GM23248 (cell line): ENCODE measurements around the gene ALOXE3. TPM values are rescaled to one million over a fixed set of nuclear protein-coding genes. Genes with fewer than 3 reads are reported as not detected.
A peak's percentile ranks its signal among the peaks of the same experiment; 100 is the strongest.

Experiments
- DNase-seq: peaks from one replicate; pipeline ENCODE4 v3.0.0-alpha.2; 2015
- H2AFZ ChIP-seq: fragments of 200-600 bp; sonication (generic); 2 replicates; pipeline ENCODE4 v1.6.1; 2016; ENCODE audit warnings: antibody characterized with exemption
- H3F3A ChIP-seq: fragments of 200-600 bp; sonication (generic); 2 replicates; pipeline ENCODE4 v1.6.1; 2016; ENCODE audit warnings: mild to moderate bottlenecking, antibody characterized with exemption, mixed run types; ENCODE audit not compliant: insufficient read depth
- H3K27ac ChIP-seq: fragments of 200-600 bp; sonication (generic); 2 replicates; pipeline ENCODE4 v1.5.1; 2016; ENCODE audit warnings: mild to moderate bottlenecking
- H3K27me3 ChIP-seq: fragments of 200-600 bp; sonication (generic); replicated peaks from 2 replicates; pipeline ENCODE4 v1.6.1; 2016; ENCODE audit warnings: mild to moderate bottlenecking; ENCODE audit not compliant: insufficient read depth
- H3K36me3 ChIP-seq: fragments of 200-600 bp; sonication (generic); 2 replicates; pipeline ENCODE4 v1.6.1; 2016; ENCODE audit warnings: low read depth, mild to moderate bottlenecking
- H3K4me1 ChIP-seq: fragments of 200-600 bp; sonication (generic); 2 replicates; pipeline ENCODE4 v1.6.1; 2016; ENCODE audit warnings: mild to moderate bottlenecking; ENCODE audit not compliant: insufficient read depth
- H3K4me2 ChIP-seq: fragments of 200-600 bp; sonication (generic); one replicate; pipeline ENCODE4 v1.6.1; 2016; ENCODE audit warnings: mild to moderate bottlenecking; ENCODE audit not compliant: unreplicated experiment
- H3K4me3 ChIP-seq: fragments of 200-600 bp; sonication (generic); 2 replicates; pipeline ENCODE4 v1.5.1; 2016; ENCODE audit warnings: mild to moderate bottlenecking
- H3K79me2 ChIP-seq: fragments of 200-600 bp; sonication (generic); 2 replicates; pipeline ENCODE4 v1.6.1; 2016; ENCODE audit warnings: mild to moderate bottlenecking; ENCODE audit not compliant: insufficient read depth
- H3K9ac ChIP-seq: fragments of 200-600 bp; sonication (generic); 2 replicates; pipeline ENCODE4 v1.6.1; 2016; ENCODE audit warnings: mild to moderate bottlenecking
- H3K9me2 ChIP-seq: fragments of 200-600 bp; sonication (generic); 2 replicates; pipeline ENCODE4 v1.6.1; 2016; ENCODE audit warnings: mixed run types, mild to moderate bottlenecking, moderate library complexity; ENCODE audit not compliant: insufficient read depth
- H3K9me3 ChIP-seq: fragments of 200-600 bp; sonication (generic); one replicate; pipeline ENCODE4 v1.6.1; 2017; ENCODE audit warnings: low read depth
- H4K20me1 ChIP-seq: fragments of 200-600 bp; sonication (generic); 2 replicates; pipeline ENCODE4 v1.6.0; 2016; ENCODE audit not compliant: insufficient read depth
- EZH2 ChIP-seq: fragments of 200-600 bp; sonication (generic); IDR thresholded peaks from 2 replicates; pipeline ENCODE4 v1.6.1; 2018; ENCODE audit warnings: antibody characterized with exemption, mild to moderate bottlenecking; ENCODE audit not compliant: insufficient read depth, poor library complexity, severe bottlenecking
- EZH2phosphoT487 ChIP-seq: fragments of 200-600 bp; sonication (generic); IDR thresholded peaks from 2 replicates; pipeline ENCODE4 v1.6.1; 2018; ENCODE audit warnings: antibody characterized with exemption, moderate library complexity, mild to moderate bottlenecking, low read depth; ENCODE audit not compliant: insufficient read depth
- WGBS, 2 experiments: methylation state at CpG; one replicate each; pipeline ENCODE4 v1.1.6; 2015 to 2017; ENCODE audit warnings: low lambda C conversion rate in 2 of 2, low coverage in 1 of 2; ENCODE audit errors: missing lambda C conversion rate in 2 of 2; 5-methylcytosine and 5-hydroxymethylcytosine counted together
- in situ Hi-C: fragments of 300-500 bp; cut with MboI; formaldehyde crosslinking; loops from 2 replicates; pipeline ENCODE4 v1.15.0; 2020
- polyA plus RNA-seq: library from polyadenylated mRNA; unstranded; fragments of >200 nt; fragmentation: Nextera tagmentation; extraction: Ambion mirVana; gene quantifications from 2 replicates; pipeline ENCODE4 v1.2.1, GENCODE V29; 2016
- total RNA-seq: library from RNA; depleted of rRNA; stranded (reverse); fragments of >200 nt; shearing (Covaris generic); gene quantifications from 2 replicates; pipeline ENCODE4 v1.2.3, GENCODE V29; 2014

ALOXE3 gene
- total and polyA plus RNA-seq, 2 experiments from 2014 or later: under 0.01 to 0.11 TPM

- Histone ChIP-seq H3K27me3 (peaks cover 30% of the 10 kb centered on the region), H3K4me1 (no peaks in the 10 kb centered on the region), H2AFZ (no peak overlapping the region), H3F3A (no peaks in the 10 kb centered on the region), H3K4me2 (no peak overlapping the region), H3K27ac (no peak overlapping the region), H3K79me2 (no peaks in the 10 kb centered on the region), H4K20me1 (no peaks in the 10 kb centered on the region), H3K9me2 (no peaks in the 10 kb centered on the region), H3K36me3 (no peaks in the 10 kb centered on the region), H3K9ac (no peak overlapping the region), H3K9me3 (no peaks in the 10 kb centered on the region), H3K4me3 (no peak overlapping the region)
- in situ Hi-C loops: no loop called here
- TF ChIP-seq EZH2phosphoT487: no peak
- TF ChIP-seq EZH2: no peak
- DNase-seq: peak; percentile 66
- WGBS, 2 experiments: 64 to 65% methylated on average over 14 of the region's 14 CpGs
These were observed 61.9 kb downstream of the ALOXE3 start for GRCh38 chr17:8056232-8056975.

- H3K9me2 ChIP-seq: no peaks in the 10 kb centered on the region
- H3K9ac ChIP-seq: no peak overlapping the region
- H4K20me1 ChIP-seq: no peaks in the 10 kb centered on the region
- H3K9me3 ChIP-seq: no peaks in the 10 kb centered on the region
- H3K36me3 ChIP-seq: no peaks in the 10 kb centered on the region
- WGBS, 2 experiments: 66 to 71% methylated on average over 3 of the region's 3 CpGs
- TF ChIP-seq EZH2phosphoT487: no peak
- TF ChIP-seq EZH2: no peak
- H3K27ac ChIP-seq: no peak overlapping the region
- H3K4me1 ChIP-seq: no peaks in the 10 kb centered on the region
- no peak overlapping the region for H3K4me2 ChIP-seq
- H3K27me3 ChIP-seq: peaks cover 25% of the 10 kb centered on the region
- in situ Hi-C loops: no loop called here
- no peaks in the 10 kb centered on the region for H3F3A ChIP-seq
- no peak overlapping the region for H2AFZ ChIP-seq
- no peak overlapping the region for H3K4me3 ChIP-seq
- DNase-seq: no peak
- no peaks in the 10 kb centered on the region for H3K79me2 ChIP-seq
These were observed 62.5 kb downstream of the ALOXE3 start for GRCh38 chr17:8055851-8056231.

GRCh38 chr17:8053600-8053999, 64.7 kb downstream of the ALOXE3 start:
- no peaks in the 10 kb centered on the region for H3K36me3 ChIP-seq
- H3K4me1 ChIP-seq: no peaks in the 10 kb centered on the region
- in situ Hi-C loops: no loop called here
- H3F3A ChIP-seq: no peaks in the 10 kb centered on the region
- H4K20me1 ChIP-seq: no peaks in the 10 kb centered on the region
- no peak overlapping the region for H3K27ac ChIP-seq
- H3K27me3 ChIP-seq: peaks cover 6% of the 10 kb centered on the region; the same call in 1 of the 2 replicates
- H3K4me2 ChIP-seq: no peak overlapping the region
- DNase-seq: no peak
- WGBS, 2 experiments: 87 to 88% methylated on average over 7 of the region's 7 CpGs
- TF ChIP-seq EZH2 (no peak), EZH2phosphoT487 (no peak)
- H2AFZ ChIP-seq: no peak overlapping the region
- no peak overlapping the region for H3K9ac ChIP-seq
- no peaks in the 10 kb centered on the region for H3K79me2 ChIP-seq
- no peak overlapping the region for H3K4me3 ChIP-seq
- H3K9me2 ChIP-seq: no peaks in the 10 kb centered on the region
- no peaks in the 10 kb centered on the region for H3K9me3 ChIP-seq

- Histone ChIP-seq H3K4me3 (no peak overlapping the region), H3K27me3 (no peaks in the 10 kb centered on the region; the same call in 1 of the 2 replicates), H3K9me3 (no peaks in the 10 kb centered on the region), H3F3A (no peaks in the 10 kb centered on the region), H3K4me2 (no peak overlapping the region), H3K79me2 (no peaks in the 10 kb centered on the region), H3K9me2 (no peaks in the 10 kb centered on the region), H3K9ac (no peak overlapping the region), H3K4me1 (no peaks in the 10 kb centered on the region), H2AFZ (no peak overlapping the region), H3K36me3 (no peaks in the 10 kb centered on the region), H3K27ac (no peak overlapping the region), H4K20me1 (no peaks in the 10 kb centered on the region)
- DNase-seq: no peak
- no peak for TF ChIP-seq EZH2phosphoT487
- no peak for TF ChIP-seq EZH2
- 65 to 70% methylated on average over 6 of the region's 6 CpGs for WGBS, 2 experiments
- in situ Hi-C loops: no loop called here
These were observed 65.8 kb downstream of the ALOXE3 start for GRCh38 chr17:8052256-8053252.
